Gastrocnemius medialis (tissue), 4 donors: ENCODE data around the gene CDK4. TPM values are rescaled to one million over a fixed set of nuclear protein-coding genes. Genes with fewer than 3 reads are reported as not detected.

ENCODE experiments used
- ATAC-seq, 2 donors: fragments of 150-250 bp; one replicate each; pipeline ENCODE4 v1.9.1; 2016
- DNase-seq, 2 donors: peaks; one replicate each; pipeline ENCODE4 v3.0.0-alpha.2; 2019
- H3K27ac ChIP-seq, 4 donors: fragments of 200-600 bp; sonication (generic); 1 replicate in 1 of 4; 2 replicates in 3 of 4; pipeline ENCODE4 v1.5.1; 2016 to 2018; ENCODE audit warnings: mild to moderate bottlenecking in 2 of 4, moderate library complexity in 1 of 4
- H3K27me3 ChIP-seq, 3 donors: fragments of 200-600 bp; sonication (generic) in 2 of 3; 1 replicate in 1 of 3; 2 replicates in 2 of 3; pipeline versions ENCODE4 v1.5.1 to v1.6.0; 2016 to 2019; ENCODE audit warnings: mild to moderate bottlenecking in 1 of 3, moderate library complexity in 1 of 3
- H3K36me3 ChIP-seq, 2 donors: fragments of 200-600 bp; sonication (generic) in 1 of 2; one replicate each; pipeline ENCODE4 v1.5.1; 2017 to 2018
- H3K4me1 ChIP-seq, 2 donors: fragments of 200-600 bp; sonication (generic) in 1 of 2; one replicate each; pipeline ENCODE4 v1.5.1; 2016 to 2017; ENCODE audit warnings: mild to moderate bottlenecking in 2 of 2
- H3K4me3 ChIP-seq, 4 donors: fragments of 200-600 bp; sonication (generic) in 3 of 4; 1 replicate in 1 of 4; 2 replicates in 3 of 4; pipeline ENCODE4 v1.5.1; 2016 to 2019; ENCODE audit warnings: mild to moderate bottlenecking in 2 of 4
- H3K9me3 ChIP-seq, 3 donors: fragments of 200-600 bp; sonication (generic) in 2 of 3; 1 replicate in 1 of 3; 2 replicates in 2 of 3; pipeline ENCODE4 v1.5.1; 2016 to 2019
- POLR2A ChIP-seq, 2 donors: fragments of 450-650 bp; IDR thresholded peaks; one replicate each; pipeline ENCODE4 v1.6.1; 2017; ENCODE audit warnings: antibody characterized with exemption in 2 of 2, mild to moderate bottlenecking in 2 of 2, moderate library complexity in 2 of 2
- in situ Hi-C, 4 donors: fragments of 200-750 bp; cut with MboI; loops; one replicate each; pipeline versions ENCODE4 v1.15.0 to v1.8.0; 2017; ENCODE audit warnings: low sequenced_read_pairs in 4 of 4
- intact Hi-C: fragments of 100-400 bp; cut with DNase I; formaldehyde crosslinking; loops from one replicate; pipeline ENCODE4 v1.15.1; 2023; ENCODE audit warnings: low total_unique reads
- total RNA-seq, 4 donors: library from RNA; depleted of rRNA; stranded (reverse); fragments of >200 nt; gene quantifications; one replicate each; pipeline versions ENCODE4 v1.1.0 to v1.2.3, GENCODE V29; 2016
- TF ChIP-seq, protein P1 (sequence below), 5 experiments: fragments of 450-650 bp in 3 of 5; fragments of 200-600 bp in 2 of 5; sonication (generic) in 2 of 5; IDR thresholded peaks in 4 of 5; conservative IDR thresholded peaks in 1 of 5; 1 replicate in 4 of 5; 2 replicates in 1 of 5; pipeline ENCODE4 v1.5.1; 2016 to 2019; ENCODE audit warnings: antibody characterized with exemption in 5 of 5, mild to moderate bottlenecking in 3 of 5, moderate library complexity in 3 of 5

Gene CDK4
- total RNA-seq, 4 donors from 2014 or later = 39.7 to 55.5 (median 47.4) TPM

DNA sequence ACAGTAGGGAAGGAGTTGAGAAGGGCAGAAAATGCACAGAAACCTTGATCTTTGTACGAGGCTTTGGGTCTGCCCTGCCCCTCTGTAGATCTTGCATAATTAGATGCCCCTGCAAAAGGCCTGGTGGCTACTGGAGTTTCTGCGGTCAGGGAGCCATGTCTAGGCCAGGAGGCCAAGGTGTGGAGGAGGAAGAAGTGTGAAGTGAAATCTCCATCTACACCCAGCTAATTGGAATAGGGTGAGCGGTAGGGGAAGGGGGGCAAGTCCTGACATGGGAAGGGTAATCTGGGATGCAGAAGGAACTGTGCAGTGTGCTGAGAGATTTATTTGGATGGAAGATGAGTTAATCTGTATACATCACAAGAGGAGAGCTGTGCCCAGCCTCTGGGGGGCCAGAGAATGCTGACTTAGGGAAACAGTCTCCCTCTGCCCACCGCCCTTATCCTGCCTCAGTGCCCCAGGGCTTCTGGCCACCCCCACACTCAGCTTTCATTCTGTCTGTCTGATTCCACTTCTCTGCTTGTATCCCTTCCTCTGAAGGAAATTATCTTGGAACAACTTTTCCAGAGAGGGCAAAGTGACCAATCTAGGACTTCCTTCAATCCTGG is 9.4 kb upstream of the CDK4 start:
- in situ Hi-C loops (no loop called here), intact Hi-C loops (no loop called here)
- TF ChIP-seq, protein P1, sequence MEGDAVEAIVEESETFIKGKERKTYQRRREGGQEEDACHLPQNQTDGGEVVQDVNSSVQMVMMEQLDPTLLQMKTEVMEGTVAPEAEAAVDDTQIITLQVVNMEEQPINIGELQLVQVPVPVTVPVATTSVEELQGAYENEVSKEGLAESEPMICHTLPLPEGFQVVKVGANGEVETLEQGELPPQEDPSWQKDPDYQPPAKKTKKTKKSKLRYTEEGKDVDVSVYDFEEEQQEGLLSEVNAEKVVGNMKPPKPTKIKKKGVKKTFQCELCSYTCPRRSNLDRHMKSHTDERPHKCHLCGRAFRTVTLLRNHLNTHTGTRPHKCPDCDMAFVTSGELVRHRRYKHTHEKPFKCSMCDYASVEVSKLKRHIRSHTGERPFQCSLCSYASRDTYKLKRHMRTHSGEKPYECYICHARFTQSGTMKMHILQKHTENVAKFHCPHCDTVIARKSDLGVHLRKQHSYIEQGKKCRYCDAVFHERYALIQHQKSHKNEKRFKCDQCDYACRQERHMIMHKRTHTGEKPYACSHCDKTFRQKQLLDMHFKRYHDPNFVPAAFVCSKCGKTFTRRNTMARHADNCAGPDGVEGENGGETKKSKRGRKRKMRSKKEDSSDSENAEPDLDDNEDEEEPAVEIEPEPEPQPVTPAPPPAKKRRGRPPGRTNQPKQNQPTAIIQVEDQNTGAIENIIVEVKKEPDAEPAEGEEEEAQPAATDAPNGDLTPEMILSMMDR (IDR thresholded peaks at IDR 0.05 in 4 of 5, conservative IDR thresholded peaks at IDR 0.05 in 1 of 5) = no peak
- no peak for TF ChIP-seq POLR2A (IDR thresholded peaks at IDR 0.05)
- Histone ChIP-seq H3K4me3 (no peak overlapping the region), H3K36me3 (peaks cover 0 to 21% of the 10 kb centered on the region in 2 donors), H3K9me3 (no peaks in the 10 kb centered on the region), H3K27me3 (peaks cover 38 to 50% (median 47%) of the 10 kb centered on the region in 3 donors), H3K4me1 (peaks cover 12 to 19% of the 10 kb centered on the region in 2 donors), H3K27ac (no peak overlapping the region)
- DNase-seq (no peak), ATAC-seq (no peak)

DNA sequence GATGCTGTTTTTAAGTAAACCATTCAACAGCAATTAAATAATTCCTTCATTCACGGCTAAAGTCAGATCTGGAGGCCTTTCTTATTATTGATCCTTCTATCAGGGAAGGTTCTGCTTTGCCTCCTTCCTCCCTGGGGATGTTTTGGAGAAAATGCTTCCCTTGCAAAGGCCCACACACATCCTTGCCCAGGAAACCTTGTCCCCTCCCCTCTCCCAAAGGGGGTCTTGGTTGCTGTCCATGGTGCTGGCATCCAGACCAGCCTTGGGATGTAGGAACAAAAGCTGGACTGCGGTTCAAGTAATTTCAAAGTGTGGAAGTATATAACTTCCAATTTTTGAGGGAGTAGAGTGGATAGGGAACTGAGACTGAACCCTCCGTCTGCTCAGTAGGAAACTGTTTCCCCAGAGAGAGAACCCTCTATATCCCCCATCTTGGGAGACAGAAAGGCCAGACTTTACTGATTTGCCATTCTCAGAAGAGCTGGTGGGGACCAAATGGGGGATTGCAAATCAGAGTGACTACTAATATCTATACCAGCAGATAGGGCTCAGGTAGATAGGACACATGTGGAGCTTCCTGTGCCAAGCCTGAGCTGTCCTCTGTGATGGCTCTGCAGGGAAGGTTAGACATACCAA is 8.4 kb upstream of the CDK4 start:
- intact Hi-C loops (no loop called here), in situ Hi-C loops (no loop called here)
- Histone ChIP-seq H3K9me3 (no peaks in the 10 kb centered on the region), H3K27me3 (peaks cover 29 to 39% (median 37%) of the 10 kb centered on the region in 3 donors), H3K27ac (no peak overlapping the region), H3K4me1 (peaks cover 13 to 16% of the 10 kb centered on the region in 2 donors), H3K4me3 (no peak overlapping the region), H3K36me3 (peaks cover 0 to 21% of the 10 kb centered on the region in 2 donors)
- TF ChIP-seq, protein P1 (IDR thresholded peaks at IDR 0.05 in 4 of 5, conservative IDR thresholded peaks at IDR 0.05 in 1 of 5) = no peak
- no peak for TF ChIP-seq POLR2A (IDR thresholded peaks at IDR 0.05)
- DNase-seq (no peak), ATAC-seq (no peak)

DNA sequence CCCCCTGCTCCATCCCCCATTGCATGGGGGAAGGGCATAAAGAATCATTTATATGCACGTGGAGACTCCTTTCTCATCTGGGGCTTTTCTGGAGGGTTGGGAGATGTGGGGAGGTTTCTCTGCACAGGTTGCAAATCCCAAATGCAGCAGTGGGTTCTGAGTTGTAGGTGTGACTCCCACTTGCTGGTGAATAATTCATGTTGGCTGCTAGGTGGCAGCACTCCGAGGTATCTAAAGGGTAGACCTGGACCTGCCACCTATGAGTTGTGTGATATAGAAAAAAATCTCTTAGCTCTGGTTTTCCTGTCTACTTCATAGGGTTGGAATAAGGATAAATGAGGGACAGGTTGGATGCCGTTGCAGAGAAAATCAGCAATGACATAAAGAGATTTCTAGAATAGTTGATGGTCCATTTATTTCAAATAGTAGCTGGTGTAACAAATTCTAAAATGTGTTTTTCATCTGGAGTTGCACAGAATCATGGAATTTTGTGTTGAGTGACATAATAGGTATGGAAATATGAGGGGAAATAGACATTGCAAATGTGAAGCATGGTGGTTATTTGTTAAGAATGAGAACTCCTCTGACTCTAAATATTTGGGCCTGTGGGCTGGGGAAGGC is 7.4 kb upstream of the CDK4 start:
- intact Hi-C loops = no loop called here

DNA sequence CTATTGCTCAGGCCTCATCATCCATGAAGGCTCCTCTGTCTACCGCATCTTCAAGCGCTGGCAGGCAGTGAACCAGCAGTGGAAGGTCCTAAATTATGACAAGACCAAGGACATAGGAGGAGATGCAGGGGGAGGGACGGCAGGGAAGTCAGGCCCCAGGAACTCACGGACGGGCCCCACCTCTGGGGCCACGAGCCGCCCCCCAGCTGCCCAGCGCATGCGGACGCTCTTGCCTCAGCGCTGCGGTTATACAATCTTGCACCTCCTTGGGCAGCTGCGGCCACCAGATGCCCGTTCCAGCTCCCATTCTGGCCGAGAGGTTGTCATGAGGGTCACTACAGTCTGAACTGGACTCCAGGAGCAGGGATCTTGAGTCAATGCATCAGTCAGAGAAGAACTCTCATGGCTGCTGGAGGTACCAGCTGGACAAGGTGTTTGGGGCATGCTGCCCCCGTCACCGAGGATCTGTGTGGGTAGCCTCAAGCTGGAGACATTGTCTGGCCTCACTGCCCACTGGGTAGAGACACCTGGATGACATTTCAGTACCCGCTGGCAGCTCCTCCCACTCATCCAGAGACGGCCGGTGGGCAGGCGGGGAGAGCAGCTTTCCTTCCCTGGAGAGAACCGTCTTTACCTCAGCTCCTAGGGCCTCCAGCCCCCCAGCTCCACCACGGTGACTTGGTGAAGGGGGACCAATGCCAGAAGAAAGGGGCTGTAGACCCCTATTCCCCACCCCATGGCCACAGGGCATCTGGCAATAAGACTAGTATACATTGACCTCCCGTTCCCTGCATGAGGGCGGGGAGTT is 6.6 kb upstream of the CDK4 start:
- Histone ChIP-seq H3K9me3 (no peaks in the 10 kb centered on the region), H3K4me1 (peaks cover 12 to 13% of the 10 kb centered on the region in 2 donors), H3K27me3 (peaks cover 12 to 22% (median 20%) of the 10 kb centered on the region in 3 donors), H3K36me3 (peaks cover 0 to 21% of the 10 kb centered on the region in 2 donors), H3K4me3 (no peak overlapping the region), H3K27ac (no peak overlapping the region)
- intact Hi-C loops (no loop called here), in situ Hi-C loops (no loop called here)
- DNase-seq (no peak), ATAC-seq (no peak)
- TF ChIP-seq, protein P1 (IDR thresholded peaks at IDR 0.05 in 4 of 5, conservative IDR thresholded peaks at IDR 0.05 in 1 of 5) = no peak
- TF ChIP-seq POLR2A (IDR thresholded peaks at IDR 0.05) = no peak

More for the DNA sequence above, 7.4 kb upstream of the CDK4 start:
- no peak for DNase-seq
- Histone ChIP-seq H3K9me3 (no peaks in the 10 kb centered on the region), H3K27ac (no peak overlapping the region), H3K4me1 (peaks cover 10 to 11% of the 10 kb centered on the region in 2 donors), H3K36me3 (peaks cover 0 to 21% of the 10 kb centered on the region in 2 donors), H3K4me3 (no peak overlapping the region), H3K27me3 (peaks cover 19 to 29% (median 27%) of the 10 kb centered on the region in 3 donors)
- TF ChIP-seq, protein P1 (IDR thresholded peaks at IDR 0.05 in 4 of 5, conservative IDR thresholded peaks at IDR 0.05 in 1 of 5) = peak in 2 of 5 experiments; percentile 10 to 45
- TF ChIP-seq POLR2A (IDR thresholded peaks at IDR 0.05) = no peak
- in situ Hi-C loops = no loop called here
- no peak for ATAC-seq
